Fibroblast of peridontal ligament (primary cell): Measurements from ENCODE around the gene SLCO4A1.

ENCODE experiments used
- DNase-seq: peaks from one replicate; pipeline ENCODE4 v3.0.0-alpha.2; 2010; ENCODE audit errors: extremely low read depth

SLCO4A1 gene

GRCh38 chr20:62716198-62716940 is 74.1 kb downstream of the SLCO4A1 start:
- no peak for DNase-seq

DNA sequence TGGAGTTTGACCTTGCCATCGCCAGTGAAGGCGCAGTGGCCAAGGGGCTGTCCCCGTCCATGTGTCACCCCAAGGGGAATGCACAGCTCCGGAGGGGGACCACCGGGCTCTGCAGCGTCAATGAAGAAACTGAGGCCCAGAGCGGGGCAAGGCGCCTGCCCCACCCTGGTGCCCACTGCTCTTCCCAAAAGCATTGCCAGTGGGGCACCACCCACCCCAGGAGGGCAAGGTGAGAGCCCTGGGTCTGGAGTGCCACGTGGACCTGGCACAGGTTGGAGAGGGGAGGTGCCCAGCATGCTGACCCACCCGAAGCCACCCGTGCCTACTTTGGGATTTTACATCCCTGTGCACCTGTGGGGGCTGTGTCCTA is 74.6 kb downstream of the SLCO4A1 start:
- DNase-seq, result no peak

- no peak for DNase-seq
Measured at GRCh38 chr20:62717933-62718332, 75.6 kb downstream of the SLCO4A1 start.

DNA sequence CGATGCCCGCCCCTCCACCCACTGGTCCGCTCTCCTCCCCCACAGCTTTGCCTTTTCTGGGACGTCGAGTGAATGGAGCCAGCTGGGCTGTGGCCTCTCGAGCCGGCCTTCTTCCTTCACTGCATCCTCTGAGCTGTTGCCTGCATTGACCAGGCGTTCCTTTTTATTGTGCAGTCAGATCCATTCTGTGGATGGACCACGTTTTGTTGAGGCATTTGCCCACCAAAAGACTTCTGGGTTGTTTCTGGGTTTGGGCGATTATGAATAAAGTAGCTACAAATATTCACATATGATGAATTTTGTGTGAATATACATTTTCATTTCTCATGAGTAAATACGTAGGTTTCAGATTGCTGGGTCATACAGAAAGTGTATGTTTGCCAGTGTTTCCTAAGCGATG is 76.2 kb downstream of the SLCO4A1 start:
- DNase-seq, result no peak

DNA sequence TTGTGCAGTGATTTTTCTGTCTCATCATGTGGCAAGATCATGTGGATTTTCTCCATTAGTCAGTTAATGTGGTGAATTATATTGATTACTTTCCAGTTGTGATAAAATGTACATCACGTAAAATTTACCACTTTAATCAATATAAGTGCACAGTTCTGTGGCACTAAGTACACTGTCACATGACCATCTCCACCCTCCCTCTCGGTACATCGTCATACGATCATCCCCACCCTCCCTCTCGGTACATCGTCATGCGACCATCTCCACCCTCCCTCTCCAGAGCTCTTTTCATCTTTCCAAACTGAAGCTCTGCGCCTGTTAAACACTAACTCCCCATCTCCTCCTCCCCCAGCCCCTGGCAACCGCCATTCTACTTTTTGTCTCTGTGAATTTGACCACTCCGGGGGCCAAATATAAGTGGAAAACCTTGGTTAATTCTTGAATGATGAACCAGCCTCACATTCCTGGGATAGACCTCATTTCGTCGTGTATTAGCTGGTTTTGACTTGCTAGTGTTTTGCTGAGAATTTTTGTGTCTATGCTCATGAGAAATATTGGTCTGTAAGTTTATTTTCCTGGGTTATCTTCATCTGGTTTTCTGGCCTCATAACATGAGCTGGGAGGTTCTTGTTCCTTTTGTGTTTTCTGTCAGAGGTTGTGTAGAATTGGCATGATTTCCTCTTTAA is 77.1 kb downstream of the SLCO4A1 start:
- no peak for DNase-seq
